ENCODE results near the gene NAA40.

NAA40 gene

GRCh38 chr11:63938479-63939396, at the start of gene NAA40:
TSS of gene NAA40 (plus strand) at chr11:63939002. CDS start at chr11:63939097, 95 bp downstream.
- FAIRE-seq: no peak

GRCh38 chr11:63889344-63889743, 49.5 kb upstream of the NAA40 start:
- no peak for FAIRE-seq

GRCh38 chr11:63890368-63890767, 48.4 kb upstream of the NAA40 start:
- FAIRE-seq: no peak

GRCh38 chr11:63892228-63892627, 46.6 kb upstream of the NAA40 start:
- no peak for FAIRE-seq

GRCh38 chr11:63893355-63893754, 45.4 kb upstream of the NAA40 start:
- FAIRE-seq: no peak

DNA sequence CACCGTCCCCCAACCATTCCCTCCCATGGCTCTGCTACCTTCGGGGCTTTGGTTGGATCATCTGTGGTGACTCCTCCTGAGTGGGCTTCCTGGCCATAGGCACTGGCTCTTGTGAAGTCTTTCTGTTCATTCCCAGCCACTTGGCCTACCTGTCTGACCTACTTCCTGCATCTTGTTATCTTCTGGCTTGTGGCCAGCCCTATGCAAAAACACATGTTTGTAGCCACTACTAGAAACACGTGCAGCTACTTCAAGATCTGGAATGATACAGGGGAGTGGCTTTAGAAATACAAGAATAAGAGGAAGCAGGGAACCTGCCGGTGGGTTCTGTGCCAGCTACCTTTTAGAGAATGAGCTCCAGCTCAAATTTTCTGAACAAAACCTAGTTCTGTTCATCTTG, 42.7 kb upstream of the NAA40 start:
- no peak for FAIRE-seq

GRCh38 chr11:63897459-63898146, 41.2 kb upstream of the NAA40 start:
- no peak for FAIRE-seq

DNA sequence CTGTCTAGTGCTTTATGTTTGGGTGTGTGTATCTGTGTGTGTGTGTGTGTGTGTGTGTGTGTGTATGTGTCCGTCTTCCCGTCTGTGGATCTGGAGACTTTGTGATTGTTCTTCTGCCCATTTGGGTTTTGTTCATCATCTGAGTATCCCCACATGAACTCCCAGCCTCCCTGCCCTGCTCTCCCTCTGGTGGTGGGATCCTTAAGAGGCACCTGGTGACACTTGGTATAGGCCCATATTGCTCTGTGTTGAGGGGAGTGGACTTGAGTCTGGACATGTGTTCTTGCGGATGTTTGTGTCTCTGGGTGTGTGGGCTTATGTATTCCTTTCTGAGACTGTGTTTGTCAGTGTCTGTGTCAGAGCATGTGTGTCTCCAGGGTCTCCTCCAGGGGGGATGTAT, 37.1 kb upstream of the NAA40 start:
- no peak for FAIRE-seq

DNA sequence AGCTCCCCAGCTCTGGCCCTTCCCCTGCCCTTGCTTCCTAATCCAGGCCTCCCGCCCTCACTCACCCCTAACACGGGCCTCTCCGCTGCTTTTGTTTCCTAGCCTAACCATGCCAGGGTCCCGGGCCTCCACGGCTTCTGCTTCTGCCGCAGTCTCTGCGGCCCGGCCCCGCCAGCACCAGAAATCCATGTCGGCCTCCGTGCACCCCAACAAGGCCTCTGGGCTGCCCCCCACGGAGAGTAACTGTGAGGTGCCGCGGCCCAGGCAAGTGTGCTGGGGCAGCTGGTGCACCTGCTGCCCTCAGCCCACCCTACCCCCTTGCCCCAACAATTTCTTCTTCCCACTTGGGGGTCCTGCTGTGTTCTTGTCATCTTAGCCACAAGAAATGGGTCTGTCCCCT, 34.9 kb upstream of the NAA40 start:
- FAIRE-seq: no peak

GRCh38 chr11:63904743-63905142, 34.1 kb upstream of the NAA40 start:
- FAIRE-seq: no peak

- FAIRE-seq: no peak
Measured at GRCh38 chr11:63905179-63905578, 33.6 kb upstream of the NAA40 start.

DNA sequence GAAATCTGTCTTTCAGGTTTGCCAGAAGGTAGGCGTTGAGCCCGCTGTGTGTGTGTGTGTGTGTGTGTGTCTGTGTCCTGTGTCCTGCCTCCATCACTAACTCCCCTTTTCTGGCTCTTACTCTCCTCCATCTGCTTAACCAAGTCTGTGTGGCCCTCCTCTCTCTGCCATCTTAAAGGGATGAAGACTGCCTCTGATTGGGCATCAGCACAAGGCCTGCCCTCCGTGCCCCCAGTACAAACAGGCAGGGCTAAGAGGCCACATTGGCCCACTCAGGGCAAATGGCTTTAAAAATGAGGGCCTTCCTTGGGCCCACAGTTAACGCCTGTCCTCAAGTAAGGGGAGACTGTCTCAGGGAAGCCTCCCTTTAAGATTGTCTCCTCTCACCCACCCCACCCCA, 32.7 kb upstream of the NAA40 start:
- no peak for FAIRE-seq

DNA sequence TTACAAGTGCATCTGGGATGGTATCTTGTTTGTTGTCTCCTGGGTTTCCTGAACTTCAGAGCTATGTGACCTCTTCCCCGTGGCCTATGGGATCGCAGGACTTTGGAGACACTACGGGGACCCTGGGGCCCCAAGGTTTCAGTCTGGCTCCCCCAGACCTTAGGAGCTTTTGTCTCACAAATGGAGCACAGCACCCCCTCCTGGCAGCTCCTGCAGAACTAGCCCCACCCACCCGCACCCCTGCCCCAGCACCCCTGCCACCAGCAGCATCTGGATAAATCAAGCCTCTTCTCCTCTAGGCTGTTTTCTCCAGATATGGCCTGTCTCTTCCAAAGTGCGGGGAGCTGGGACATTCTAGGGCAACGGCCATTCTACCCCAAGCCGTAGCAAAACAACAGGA, 32.2 kb upstream of the NAA40 start:
- FAIRE-seq: no peak

DNA sequence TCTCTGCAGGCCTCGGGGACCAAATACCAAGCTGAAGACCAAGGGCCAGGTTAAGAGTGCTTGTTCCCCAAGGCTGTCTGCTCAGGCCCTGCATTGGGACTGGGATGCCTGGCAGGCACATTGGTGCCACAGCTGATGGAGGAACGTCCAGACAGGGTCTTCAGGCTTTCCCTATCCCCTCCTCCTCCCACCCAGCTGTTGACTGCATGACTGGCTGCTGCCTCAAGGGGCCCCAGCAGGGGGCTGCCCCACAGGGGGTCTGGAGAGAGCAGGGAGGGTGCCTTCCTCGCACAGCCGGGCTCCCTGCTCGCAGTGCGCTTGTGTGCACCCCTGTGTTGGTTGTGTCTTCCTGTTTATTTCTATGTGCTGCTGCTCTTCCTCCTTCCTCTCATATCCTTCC, 31.7 kb upstream of the NAA40 start:
- FAIRE-seq: no peak

DNA sequence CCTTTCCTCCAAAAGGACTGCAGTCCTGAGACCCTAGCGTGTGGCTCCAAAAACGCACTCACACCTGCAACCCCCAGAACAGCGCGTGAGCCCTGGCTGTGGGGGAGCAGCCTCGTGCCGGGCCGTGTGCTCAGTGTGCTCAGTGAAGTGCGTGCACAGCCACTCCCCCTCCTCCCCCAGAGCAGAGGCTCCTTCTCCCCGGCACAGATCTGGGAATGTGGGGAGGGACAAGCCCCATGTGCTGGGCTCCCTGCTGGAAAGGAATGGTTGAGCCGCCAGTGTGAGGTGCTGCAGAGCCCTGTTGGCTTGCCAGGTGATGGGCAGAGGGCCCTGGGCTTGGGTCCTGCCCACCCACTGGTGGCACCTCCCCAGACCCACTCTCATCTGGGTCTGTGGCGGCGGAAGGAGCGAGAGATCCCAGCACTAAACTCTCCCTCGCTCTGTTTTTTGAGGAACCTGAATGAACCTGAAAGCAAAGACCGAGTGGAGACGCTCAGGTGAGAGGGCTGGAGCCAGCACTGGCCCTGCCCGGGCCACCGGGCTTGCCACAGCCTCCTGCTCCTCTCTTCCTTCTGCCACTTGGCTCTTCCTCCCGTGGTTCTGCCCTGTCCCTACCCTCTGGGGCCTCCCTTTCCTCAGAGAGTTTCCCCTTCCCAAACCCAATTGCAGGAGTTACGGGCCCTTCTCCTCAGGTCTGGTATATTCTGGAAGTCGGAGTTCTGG, 30.8 kb upstream of the NAA40 start:
- FAIRE-seq: no peak

DNA sequence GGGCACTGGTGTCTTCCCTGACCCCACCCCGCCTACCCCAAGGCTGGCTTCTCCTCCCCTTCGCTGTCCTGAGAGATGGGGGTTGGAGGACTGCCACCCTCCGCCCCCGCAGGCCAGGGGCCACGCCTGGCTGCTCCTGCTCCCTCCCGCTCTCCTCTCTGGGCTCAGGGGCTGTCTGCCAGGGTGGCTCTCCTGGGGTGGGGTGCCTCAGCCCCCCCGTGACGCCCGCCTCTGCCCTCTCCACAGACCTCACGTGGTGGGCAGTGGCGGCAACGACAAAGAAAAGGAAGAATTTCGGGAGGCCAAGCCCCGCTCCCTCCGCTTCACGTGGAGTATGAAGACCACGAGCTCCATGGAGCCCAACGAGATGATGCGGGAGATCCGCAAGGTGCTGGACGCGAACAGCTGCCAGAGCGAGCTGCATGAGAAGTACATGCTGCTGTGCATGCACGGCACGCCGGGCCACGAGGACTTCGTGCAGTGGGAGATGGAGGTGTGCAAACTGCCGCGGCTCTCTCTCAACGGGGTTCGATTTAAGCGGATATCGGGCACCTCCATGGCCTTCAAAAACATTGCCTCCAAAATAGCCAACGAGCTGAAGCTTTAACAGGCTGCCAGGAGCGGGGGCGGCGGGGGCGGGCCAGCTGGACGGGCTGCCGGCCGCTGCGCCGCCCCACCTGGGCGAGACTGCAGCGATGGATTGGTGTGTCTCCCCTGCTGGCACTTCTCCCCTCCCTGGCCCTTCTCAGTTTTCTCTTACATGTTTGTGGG, 30.0 kb upstream of the NAA40 start:
- FAIRE-seq: no peak

- FAIRE-seq: no peak
Measured at GRCh38 chr11:63909591-63910506, 29.0 kb upstream of the NAA40 start.

GRCh38 chr11:63910675-63911074, 28.1 kb upstream of the NAA40 start:
- no peak for FAIRE-seq

DNA sequence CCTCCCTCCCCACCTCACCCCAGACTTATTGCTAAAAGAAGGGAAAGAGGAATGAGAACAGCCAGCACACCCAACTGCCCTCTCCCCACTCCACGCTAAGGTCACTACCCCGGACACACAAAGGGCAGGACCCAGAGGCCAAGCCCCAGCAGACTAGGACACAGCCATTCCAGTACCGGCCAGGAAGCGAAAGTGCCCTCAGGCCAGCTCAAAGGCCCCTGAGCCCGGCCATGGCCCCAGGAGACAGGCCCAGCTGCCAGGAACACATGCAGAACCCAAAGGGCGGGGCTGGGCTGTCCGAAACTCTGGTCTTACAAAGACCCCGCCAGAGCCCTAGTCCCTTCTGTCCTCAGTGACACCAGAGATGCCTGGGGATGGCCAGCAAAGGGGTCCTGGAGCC, 27.4 kb upstream of the NAA40 start:
- FAIRE-seq: no peak

- FAIRE-seq: no peak
Measured at GRCh38 chr11:63911876-63912275, 26.9 kb upstream of the NAA40 start.

DNA sequence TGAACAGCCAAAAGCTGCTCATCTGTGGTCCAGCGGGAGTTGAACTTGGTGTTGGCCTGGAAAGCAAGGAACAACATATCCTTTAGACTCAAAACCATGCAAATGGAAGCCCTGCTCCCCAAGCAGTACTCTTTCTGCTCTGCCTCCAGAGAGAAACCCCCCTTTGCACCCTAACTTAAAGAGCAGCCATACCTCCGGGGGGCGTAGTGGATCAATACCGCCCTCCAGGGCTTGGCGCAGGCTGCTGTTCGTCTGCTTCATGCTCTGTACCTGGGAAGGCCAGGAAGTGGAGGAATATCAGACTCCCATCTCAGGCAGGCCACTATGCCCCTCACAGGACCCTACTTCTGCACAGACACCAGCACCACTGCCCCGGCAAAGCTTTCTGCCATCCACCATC, 26.1 kb upstream of the NAA40 start:
- no peak for FAIRE-seq
